DOHH2 (cell line): ENCODE measurements around the gene CRYBG1.
"Not testable (repeated sequence)": the region's sequence is repeated elsewhere in the genome, so short reads cannot be mapped to it uniquely, and the experiment has no call there.

Experiments
- CTCF ChIP-seq: fragments of 200-600 bp; sonication (generic); IDR thresholded peaks from one replicate; pipeline ENCODE4 v1.5.1; 2014; ENCODE audit warnings: antibody characterized with exemption, mild to moderate bottlenecking, low read depth, low read length; ENCODE audit not compliant: poor library complexity, severe bottlenecking
- EZH2phosphoT487 ChIP-seq: fragments of 200-600 bp; sonication (generic); IDR thresholded peaks from 2 replicates; pipeline ENCODE4 v1.6.1; 2017; ENCODE audit warnings: borderline replicate concordance, mild to moderate bottlenecking, antibody characterized with exemption, low read length, moderate library complexity, mixed read lengths

- not testable (repeated sequence) for TF ChIP-seq CTCF, EZH2phosphoT487
Observed at GRCh38 chr6:106515582-106515981, 155.1 kb downstream of the CRYBG1 start.
